Hematopoietic multipotent progenitor cell treated with erythropoietin and hydrocortisone succinate and interleukin-3 and kit ligand, for 15 days (in vitro differentiated cells): Measurements from ENCODE around the gene AARSD1.
"Not testable (repeated sequence)": the region's sequence is repeated elsewhere in the genome, so short reads cannot be mapped to it uniquely, and the experiment has no call there.

Experiments used
- DNase-seq: peaks from one replicate; pipeline ENCODE4 v3.0.0-alpha.2; 2015; ENCODE audit warnings: low spot score

AARSD1 gene

DNA sequence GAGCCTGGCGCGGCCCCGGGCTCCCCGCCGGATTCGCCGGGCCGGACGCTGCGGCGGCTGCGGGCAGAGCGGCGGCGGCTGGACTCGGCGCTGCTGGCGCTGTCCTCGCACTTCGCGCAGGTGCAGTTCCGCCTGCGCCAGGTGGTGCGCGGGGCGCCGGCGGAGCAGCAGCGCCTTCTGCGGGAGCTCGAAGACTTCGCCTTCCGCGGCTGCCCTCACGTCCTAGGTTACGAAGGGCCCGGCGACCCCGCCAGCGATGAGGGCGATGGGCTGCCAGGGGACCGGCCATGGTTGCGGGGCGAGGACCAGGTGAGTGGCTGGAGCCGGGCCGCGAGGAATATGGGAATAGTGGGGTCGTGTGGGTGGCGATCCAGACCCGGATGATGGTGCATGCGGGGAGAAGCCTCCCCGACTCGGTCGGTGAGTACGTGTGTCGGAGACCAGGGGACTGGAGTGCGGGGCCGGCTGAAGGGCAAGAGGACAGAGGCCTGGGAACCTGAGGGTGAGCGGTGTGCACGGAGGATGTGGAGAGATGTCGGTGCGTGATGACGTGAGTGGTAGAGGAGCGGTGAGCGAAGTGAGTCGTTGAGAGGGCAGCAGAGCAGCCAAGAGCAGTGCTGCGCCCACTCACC is 16.6 kb upstream of the AARSD1 start:
- peak; percentile 54 for DNase-seq

DNA sequence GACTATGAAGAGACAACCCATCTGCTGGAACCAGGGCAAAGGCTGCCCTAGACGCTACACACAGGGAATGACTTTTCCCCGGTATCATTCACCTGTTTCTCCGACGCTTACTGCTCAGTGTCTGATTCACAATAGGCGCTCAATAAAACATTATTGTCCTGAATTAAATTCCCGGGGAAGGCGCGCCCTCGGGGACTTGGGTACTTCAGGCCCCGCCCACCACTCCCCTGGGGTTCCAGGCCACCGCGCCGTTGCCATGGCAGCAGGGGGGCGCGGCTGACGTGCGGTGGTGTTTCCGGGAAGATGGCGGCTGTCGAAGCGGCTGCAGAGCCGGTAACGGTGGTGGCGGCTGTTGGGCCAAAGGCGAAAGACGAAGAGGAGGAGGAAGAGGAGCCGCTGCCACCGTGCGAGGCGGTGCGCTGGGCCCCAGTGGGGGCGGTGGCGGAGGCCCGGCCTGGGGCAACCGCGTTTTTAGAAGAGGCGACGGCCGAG is 16.1 kb upstream of the AARSD1 start, which contains the start of gene RUNDC1:
Gene RUNDC1 (plus strand): TSS at position 292 of the 492 bp plus-strand sequence. CDS start 12 bp downstream, at position 304.
- DNase-seq, result peak; percentile 93

GRCh38 chr17:42979511-42980273 is 15.4 kb upstream of the AARSD1 start, which contains the start of gene PTGES3L:
PTGES3L (minus strand) TSS chr17:42980080; CDS start chr17:42980053, 27 bp downstream.
- DNase-seq, result no peak

- not testable (repeated sequence) for DNase-seq
Measured at GRCh38 chr17:42975701-42976100, 11.4 kb upstream of the AARSD1 start.

- no peak for DNase-seq
Measured at GRCh38 chr17:42975265-42975664, 11.0 kb upstream of the AARSD1 start.

- DNase-seq, result not testable (repeated sequence)
Measured at GRCh38 chr17:42973323-42973722, 9.1 kb upstream of the AARSD1 start.

GRCh38 chr17:42971589-42971988 is 7.3 kb upstream of the AARSD1 start:
- DNase-seq, result no peak

DNA sequence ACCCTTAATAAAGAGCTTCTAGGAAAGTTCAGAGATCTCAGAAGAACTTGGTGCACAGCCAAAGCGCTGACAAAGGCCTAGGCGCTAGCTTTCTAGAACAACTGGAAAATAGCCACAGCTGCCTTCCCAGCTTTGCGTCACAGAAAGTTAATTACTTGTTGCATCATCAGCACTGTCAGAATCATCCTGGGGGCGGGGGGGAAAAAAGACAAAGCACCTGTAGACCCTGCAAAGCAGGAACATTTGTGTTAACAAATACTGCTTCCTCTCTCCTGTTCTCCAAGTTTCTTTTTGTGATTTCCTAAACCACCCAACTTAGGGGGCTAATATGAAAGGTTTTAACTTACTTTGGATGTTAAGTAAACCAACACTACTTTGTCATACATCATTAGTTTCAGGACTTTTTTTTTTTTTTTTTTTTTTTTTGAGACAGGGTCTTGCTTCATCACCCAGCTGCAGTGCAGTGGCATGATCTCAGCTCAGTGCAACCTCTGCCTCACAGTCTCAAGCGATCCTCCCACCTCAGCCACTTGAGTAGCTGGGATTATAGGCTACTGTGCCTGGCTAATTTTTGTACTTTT is 4.8 kb upstream of the AARSD1 start:
- no peak for DNase-seq

- no peak for DNase-seq
Measured at GRCh38 chr17:42967925-42968324, 3.7 kb upstream of the AARSD1 start.

DNA sequence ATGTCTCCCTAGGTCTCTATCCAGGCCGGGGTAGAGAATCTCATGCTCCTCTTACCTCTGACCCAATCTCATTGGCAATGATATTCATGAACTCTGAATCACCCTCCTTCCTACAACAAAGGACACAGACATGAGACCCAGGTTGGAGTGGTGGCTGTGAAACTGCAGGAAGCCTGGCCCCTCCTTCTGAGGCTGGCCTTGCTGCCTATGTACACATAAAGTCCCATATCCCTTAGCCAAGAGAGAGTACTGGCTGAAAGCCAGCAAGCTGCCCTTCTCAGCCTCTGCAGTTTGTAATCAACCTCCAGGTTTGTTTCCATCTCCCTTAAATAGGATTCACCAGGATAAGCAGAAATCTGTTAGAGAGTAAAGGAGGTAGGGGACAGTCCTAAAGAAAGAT is 10.6 kb downstream of the AARSD1 start:
- DNase-seq, result no peak

DNA sequence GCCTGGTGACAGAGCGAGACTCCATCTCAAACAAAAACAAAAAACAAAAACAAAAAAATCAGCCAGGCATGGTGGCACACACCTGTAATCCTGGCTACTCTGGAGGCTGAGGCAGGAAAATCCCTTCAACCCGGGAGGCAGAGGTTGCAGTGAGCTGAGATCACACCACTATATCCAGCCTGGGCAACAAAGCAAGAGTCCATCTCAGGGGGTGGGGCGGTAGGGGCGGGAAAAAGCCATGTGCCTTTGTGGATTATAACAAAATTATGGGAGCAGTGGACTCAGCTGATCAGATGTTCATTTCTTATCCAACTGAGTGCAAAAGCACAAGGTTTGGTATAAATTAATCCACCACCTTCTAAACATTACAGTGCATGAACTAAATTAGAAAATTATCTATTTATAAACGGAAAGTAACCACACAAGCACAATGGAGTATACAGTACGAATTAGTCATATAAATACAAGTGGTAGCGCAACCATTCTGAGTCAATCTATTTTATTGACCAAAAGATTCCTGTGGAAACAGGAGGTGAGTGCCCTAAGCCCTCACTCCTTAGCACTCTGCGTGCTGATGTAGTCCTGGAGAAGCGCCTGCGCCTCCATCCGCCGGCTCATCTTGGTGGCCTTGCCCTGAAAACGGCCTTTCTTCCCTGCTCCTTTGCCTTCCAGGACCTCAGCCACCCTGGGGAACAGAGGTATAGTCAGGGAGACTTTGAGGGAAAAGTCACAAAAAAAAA is 14.0 kb downstream of the AARSD1 start:
- no peak for DNase-seq

DNA sequence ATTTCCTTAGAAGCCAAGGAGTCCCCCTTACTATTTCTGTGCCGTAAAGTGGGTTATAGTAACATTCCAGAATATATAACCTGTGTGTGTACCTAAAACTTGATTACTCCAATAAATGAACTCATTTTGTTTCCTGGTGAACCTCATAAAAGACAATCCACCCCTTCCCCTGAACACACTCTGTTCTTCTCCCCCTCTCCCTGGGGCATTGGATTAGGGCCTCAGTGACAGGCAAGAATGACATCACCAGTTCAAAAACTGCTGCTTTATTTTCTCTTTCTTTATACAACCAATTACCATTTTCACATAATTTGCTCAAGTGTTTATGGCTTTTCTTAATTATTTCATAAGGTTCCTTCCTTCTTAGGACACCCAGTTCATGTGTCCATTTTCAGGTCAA is 17.4 kb downstream of the AARSD1 start:
- DNase-seq, result no peak

- DNase-seq, result no peak
Measured at GRCh38 chr17:42944211-42944610, 20.0 kb downstream of the AARSD1 start.

- peak; percentile 20 for DNase-seq
Measured at GRCh38 chr17:42937712-42938596, 26.3 kb downstream of the AARSD1 start.

DNA sequence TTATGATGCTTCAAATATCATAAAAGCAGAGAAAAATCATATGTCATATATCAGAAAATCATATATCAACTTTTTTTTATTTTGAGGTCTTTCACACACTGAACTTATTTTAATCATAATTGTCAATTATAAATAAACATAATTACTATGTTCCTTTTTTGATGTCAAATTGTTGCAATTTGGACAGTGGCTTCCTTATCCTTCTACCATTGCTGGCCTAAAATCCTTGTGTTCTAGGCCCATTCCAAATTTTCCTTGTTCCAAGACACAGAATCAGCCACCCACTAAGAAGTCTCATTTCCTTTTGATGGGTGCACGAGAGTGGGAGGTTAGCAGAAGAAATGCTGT is 34.8 kb downstream of the AARSD1 start:
- no peak for DNase-seq

GRCh38 chr17:42928714-42929496 is 35.3 kb downstream of the AARSD1 start:
- DNase-seq, result peak; percentile 85

DNA sequence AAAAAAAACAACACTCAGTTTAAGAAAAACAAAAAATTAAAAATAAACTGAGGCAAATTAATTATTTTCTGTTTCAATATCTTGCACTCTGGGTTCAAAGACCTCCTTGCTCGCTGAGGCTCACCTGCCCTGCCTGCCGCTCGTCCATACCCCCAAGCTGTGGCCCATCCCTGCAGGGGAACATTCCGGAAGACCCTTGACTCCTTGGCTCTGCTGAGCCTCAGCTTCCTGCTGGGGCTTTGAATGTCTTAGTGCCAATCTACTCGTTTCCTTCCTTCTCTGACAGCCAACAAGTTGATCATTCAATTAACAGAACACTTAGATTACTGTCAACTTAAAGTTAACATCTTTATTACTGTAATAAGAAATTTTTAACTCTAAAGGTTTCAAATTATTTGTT is 39.4 kb downstream of the AARSD1 start:
- no peak for DNase-seq

DNA sequence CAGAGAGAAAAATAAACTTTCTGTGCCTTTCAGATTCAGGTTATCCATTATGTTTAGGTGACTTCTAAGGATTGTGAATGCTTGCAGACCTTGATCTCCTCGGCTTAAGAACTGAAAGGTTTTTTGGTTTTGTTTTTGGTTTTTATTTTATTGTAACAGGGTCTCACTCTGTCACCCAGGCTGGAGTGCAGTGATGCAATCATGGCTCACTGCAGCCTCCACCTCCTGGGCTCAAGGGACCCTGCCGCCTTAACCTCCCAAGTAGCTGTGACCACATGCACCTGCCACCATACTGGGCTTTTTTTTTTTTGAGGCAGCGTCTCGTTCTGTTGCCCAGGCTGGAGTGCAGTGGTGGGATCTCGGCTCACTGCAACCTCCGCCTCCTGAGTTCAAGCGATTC is 40.8 kb downstream of the AARSD1 start:
- not testable (repeated sequence) for DNase-seq

- DNase-seq, result no peak
Measured at GRCh38 chr17:42922294-42922693, 42.0 kb downstream of the AARSD1 start.

GRCh38 chr17:42920922-42921321 is 43.3 kb downstream of the AARSD1 start:
- no peak for DNase-seq
